Measurements from ENCODE around the gene ITGA3. TPM values are rescaled to one million over a fixed set of nuclear protein-coding genes. Genes with fewer than 3 reads are reported as not detected.
A peak's percentile ranks its signal among the peaks of the same experiment; 100 is the strongest.

The ITGA3 gene
- total RNA-seq, 2 donors from 2014 or later = 31.0 to 36.3 TPM

DNA sequence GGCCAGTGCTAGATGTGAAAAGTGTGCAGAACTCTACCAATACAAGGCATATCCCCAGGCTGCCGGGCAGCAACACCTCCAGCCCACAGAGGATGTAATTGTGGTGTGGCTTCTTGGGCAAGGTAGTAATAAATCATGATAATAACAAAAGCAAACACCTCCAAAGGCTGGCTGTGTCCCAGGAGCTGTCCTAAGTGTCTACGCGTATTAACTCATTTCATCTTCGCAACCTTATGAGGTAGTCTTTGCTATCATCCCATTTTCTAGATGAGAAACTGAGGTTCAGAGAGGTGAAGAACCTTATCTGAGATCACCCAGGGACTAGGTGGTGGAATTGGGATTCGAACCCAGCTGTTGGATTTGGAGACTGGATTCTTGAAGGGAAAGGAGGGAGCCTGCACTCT lies 44.6 kb downstream of the ITGA3 start:
- Histone ChIP-seq H3K9me3 (no peaks in the 10 kb centered on the region), H3K27me3 (no peaks in the 10 kb centered on the region), H3K4me1 (peaks cover 78% of the 10 kb centered on the region), H3K36me3 (replicated peaks in 1 of 2; ENCODE audit: insufficient read depth in 1 of 2, low read depth in 2 of 2) (peaks cover 0 to 2% of the 10 kb centered on the region in 2 donors), H3K27ac (peak overlapping the region; percentile 60 to 92 (median 84)), H3K4me3 (no peak overlapping the region)
- no peak for TF ChIP-seq POLR2A (IDR thresholded peaks at IDR 0.05)
- TF ChIP-seq, protein P1, sequence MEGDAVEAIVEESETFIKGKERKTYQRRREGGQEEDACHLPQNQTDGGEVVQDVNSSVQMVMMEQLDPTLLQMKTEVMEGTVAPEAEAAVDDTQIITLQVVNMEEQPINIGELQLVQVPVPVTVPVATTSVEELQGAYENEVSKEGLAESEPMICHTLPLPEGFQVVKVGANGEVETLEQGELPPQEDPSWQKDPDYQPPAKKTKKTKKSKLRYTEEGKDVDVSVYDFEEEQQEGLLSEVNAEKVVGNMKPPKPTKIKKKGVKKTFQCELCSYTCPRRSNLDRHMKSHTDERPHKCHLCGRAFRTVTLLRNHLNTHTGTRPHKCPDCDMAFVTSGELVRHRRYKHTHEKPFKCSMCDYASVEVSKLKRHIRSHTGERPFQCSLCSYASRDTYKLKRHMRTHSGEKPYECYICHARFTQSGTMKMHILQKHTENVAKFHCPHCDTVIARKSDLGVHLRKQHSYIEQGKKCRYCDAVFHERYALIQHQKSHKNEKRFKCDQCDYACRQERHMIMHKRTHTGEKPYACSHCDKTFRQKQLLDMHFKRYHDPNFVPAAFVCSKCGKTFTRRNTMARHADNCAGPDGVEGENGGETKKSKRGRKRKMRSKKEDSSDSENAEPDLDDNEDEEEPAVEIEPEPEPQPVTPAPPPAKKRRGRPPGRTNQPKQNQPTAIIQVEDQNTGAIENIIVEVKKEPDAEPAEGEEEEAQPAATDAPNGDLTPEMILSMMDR (IDR thresholded peaks at IDR 0.05) = no peak
- 51 to 55% methylated on average over 5 of the region's 5 CpGs for WGBS, 2 donors
- DNase-seq (peak in 2 of 4 donors; percentile 33 to 49), ATAC-seq (no peak)
- intact Hi-C loops (cut with DNase I) = no loop called here

DNA sequence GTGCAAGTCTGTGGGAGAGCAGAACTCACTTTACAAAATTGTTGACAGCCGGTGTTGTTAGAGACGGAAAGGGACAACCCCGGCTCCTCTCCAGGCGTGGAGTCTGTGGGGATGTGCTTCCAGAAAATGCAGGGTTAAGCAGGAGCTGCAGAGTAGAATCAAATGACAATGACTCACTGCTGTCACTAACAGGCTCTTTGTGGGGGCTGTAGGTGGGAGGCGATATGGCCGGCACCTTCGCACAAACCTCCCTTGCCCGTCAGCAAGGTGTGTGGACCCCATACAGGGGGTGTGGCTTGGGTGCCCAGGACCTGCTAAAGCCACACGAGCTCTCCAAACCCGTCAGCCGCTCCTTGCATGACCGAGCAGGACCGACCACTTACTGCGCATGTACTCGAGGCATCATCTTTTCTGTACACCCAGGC lies 45.0 kb downstream of the ITGA3 start:
- H3K9me3 ChIP-seq = no peaks in the 10 kb centered on the region
- ATAC-seq = no peak

GRCh38 chr17:50101346-50102163 lies 45.6 kb downstream of the ITGA3 start:
- Histone ChIP-seq H3K27me3 (no peaks in the 10 kb centered on the region), H3K4me1 (peaks cover 69% of the 10 kb centered on the region), H3K4me3 (no peak overlapping the region), H3K9me3 (no peaks in the 10 kb centered on the region), H3K27ac (peak overlapping the region; percentile 60 to 92 (median 84)), H3K36me3 (replicated peaks in 1 of 2; ENCODE audit: insufficient read depth in 1 of 2, low read depth in 2 of 2) (peaks cover 0 to 4% of the 10 kb centered on the region in 2 donors)
- peak; percentile 15 for ATAC-seq
- TF ChIP-seq, protein P1 (IDR thresholded peaks at IDR 0.05) = no peak
- TF ChIP-seq POLR2A (IDR thresholded peaks at IDR 0.05) = peak in 1 of 3 donors; percentile 16
- DNase-seq = peak; percentile 27 to 88 (median 66)
- 34 to 39% methylated on average over 11 to 17 of the region's 17 CpGs for WGBS, 2 donors
- intact Hi-C loops (cut with DNase I) = no loop called here

More for the DNA sequence above, 45.0 kb downstream of the ITGA3 start:
- H3K4me3 ChIP-seq = no peak overlapping the region
- H3K4me1 ChIP-seq = peaks cover 75% of the 10 kb centered on the region
- peak in 1 of 4 donors; percentile 63 for DNase-seq
- H3K27ac ChIP-seq = peak overlapping the region; percentile 60 to 92 (median 84)
- TF ChIP-seq POLR2A (IDR thresholded peaks at IDR 0.05) = no peak
- TF ChIP-seq, protein P1 (IDR thresholded peaks at IDR 0.05) = no peak
- 59 to 90% methylated on average over 4 to 15 of the region's 15 CpGs for WGBS, 2 donors
- no peaks in the 10 kb centered on the region for H3K27me3 ChIP-seq
- intact Hi-C loops (cut with DNase I) = no loop called here
- peaks cover 0 to 4% of the 10 kb centered on the region in 2 donors for H3K36me3 ChIP-seq (replicated peaks in 1 of 2; ENCODE audit: insufficient read depth in 1 of 2, low read depth in 2 of 2)

- Histone ChIP-seq H3K4me1 (peaks cover 61% of the 10 kb centered on the region), H3K27me3 (no peaks in the 10 kb centered on the region), H3K36me3 (replicated peaks in 1 of 2; ENCODE audit: insufficient read depth in 1 of 2, low read depth in 2 of 2) (peaks cover 0 to 9% of the 10 kb centered on the region in 2 donors), H3K4me3 (no peak overlapping the region), H3K27ac (peak overlapping the region; percentile 60 to 92 (median 84)), H3K9me3 (no peaks in the 10 kb centered on the region)
- intact Hi-C loops (cut with DNase I) = no loop called here
- DNase-seq (peak; percentile 85 to 97 (median 94)), ATAC-seq (peak; percentile 85)
- WGBS, 2 donors = 52 to 67% methylated on average over 9 to 15 of the region's 15 CpGs
- no peak for TF ChIP-seq POLR2A (IDR thresholded peaks at IDR 0.05)
- TF ChIP-seq, protein P1 (IDR thresholded peaks at IDR 0.05) = no peak
These were observed 46.5 kb downstream of the ITGA3 start for GRCh38 chr17:50102164-50102991.
